ENCODE results near the gene KCNQ1. TPM values are rescaled to one million over a fixed set of nuclear protein-coding genes. Genes with fewer than 3 reads are reported as not detected.

Gene KCNQ1
- total RNA-seq, 4 donors from 2014 or later, result 2.6 to 12.7 (median 4.9) TPM

- H3K36me3 ChIP-seq, result no peaks in the 10 kb centered on the region
- H3K4me3 ChIP-seq, result no peak overlapping the region
- no peaks in the 10 kb centered on the region for H3K27me3 ChIP-seq
- WGBS, 2 donors (ENCODE audit: low coverage in 1 of 2), result no CpG with 5 or more reads among the region's 13 CpGs
- TF ChIP-seq POLR2A (IDR thresholded peaks at IDR 0.05) (no peak), EP300 (IDR thresholded peaks at IDR 0.05) (no peak)
- no peak overlapping the region for H3K27ac ChIP-seq
- H3K9me3 ChIP-seq, result no peaks in the 10 kb centered on the region
- H3K4me1 ChIP-seq, result peaks cover 0 to 82% (median 18%) of the 10 kb centered on the region in 3 donors
- no peak for ATAC-seq
Measured at GRCh38 chr11:2685566-2686359, 241.0 kb downstream of the KCNQ1 start.

DNA sequence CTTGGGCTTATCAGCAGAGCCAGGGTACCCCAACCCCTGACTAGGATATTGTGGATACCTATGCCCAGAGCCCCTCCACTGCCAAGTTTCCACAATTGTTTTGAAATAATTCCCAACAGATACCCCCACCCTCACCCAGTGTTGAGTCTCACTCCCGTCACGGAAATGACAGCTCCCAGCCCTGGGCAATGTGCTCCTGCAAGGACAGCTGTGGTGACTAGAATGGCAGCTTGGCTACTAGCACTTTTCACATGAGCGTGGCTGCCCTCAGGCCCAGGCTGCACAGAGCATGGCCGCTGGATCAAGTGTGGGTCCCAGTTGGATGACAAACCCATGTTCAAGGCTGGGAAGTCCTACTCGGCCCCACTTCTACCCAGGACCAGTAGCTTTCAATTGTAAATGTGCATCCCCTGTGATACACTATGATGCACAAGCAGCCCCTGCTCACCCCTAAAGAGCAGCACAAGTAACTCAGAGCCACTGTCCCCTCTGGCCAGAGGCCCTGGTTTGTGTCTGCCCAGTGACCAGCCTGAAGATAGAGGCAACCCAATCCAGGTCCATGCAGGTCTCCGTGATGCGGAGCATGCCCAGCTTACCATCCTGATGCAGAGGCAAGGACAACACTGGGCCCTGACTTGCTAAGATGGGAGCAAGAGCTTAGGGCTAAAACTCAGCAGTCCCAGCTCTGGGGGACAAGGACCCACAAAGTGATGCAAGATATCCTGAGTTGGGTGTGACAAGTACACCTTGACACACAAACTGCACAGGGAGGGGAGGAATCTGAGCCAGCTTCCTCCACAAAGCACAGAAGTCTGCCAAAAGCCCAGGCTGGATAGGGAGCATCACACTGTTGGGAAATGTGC, 241.8 kb downstream of the KCNQ1 start:
- Histone ChIP-seq H3K27me3 (no peaks in the 10 kb centered on the region), H3K4me3 (no peak overlapping the region), H3K36me3 (no peaks in the 10 kb centered on the region), H3K27ac (peak overlapping the region in 1 of 4 donors; percentile 11), H3K4me1 (peaks cover 0 to 84% (median 23%) of the 10 kb centered on the region in 3 donors), H3K9me3 (no peaks in the 10 kb centered on the region)
- no peak for ATAC-seq
- TF ChIP-seq EP300 (IDR thresholded peaks at IDR 0.05) (no peak), POLR2AphosphoS5 (IDR thresholded peaks at IDR 0.05) (no peak), POLR2A (IDR thresholded peaks at IDR 0.05) (no peak)
- TF ChIP-seq, protein P1, sequence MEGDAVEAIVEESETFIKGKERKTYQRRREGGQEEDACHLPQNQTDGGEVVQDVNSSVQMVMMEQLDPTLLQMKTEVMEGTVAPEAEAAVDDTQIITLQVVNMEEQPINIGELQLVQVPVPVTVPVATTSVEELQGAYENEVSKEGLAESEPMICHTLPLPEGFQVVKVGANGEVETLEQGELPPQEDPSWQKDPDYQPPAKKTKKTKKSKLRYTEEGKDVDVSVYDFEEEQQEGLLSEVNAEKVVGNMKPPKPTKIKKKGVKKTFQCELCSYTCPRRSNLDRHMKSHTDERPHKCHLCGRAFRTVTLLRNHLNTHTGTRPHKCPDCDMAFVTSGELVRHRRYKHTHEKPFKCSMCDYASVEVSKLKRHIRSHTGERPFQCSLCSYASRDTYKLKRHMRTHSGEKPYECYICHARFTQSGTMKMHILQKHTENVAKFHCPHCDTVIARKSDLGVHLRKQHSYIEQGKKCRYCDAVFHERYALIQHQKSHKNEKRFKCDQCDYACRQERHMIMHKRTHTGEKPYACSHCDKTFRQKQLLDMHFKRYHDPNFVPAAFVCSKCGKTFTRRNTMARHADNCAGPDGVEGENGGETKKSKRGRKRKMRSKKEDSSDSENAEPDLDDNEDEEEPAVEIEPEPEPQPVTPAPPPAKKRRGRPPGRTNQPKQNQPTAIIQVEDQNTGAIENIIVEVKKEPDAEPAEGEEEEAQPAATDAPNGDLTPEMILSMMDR (IDR thresholded peaks at IDR 0.05), result no peak
- no CpG with 5 or more reads among the region's 7 CpGs for WGBS, 2 donors (ENCODE audit: low coverage in 1 of 2)

- no peak for TF ChIP-seq EP300 (IDR thresholded peaks at IDR 0.05)
- no peak for TF ChIP-seq POLR2A (IDR thresholded peaks at IDR 0.05)
- TF ChIP-seq, protein P1 (IDR thresholded peaks at IDR 0.05), result no peak
- TF ChIP-seq POLR2AphosphoS5 (IDR thresholded peaks at IDR 0.05), result no peak
- no CpG with 5 or more reads among the region's 1 CpG for WGBS, 2 donors (ENCODE audit: low coverage in 1 of 2)
- H3K4me3 ChIP-seq, result no peak overlapping the region
- H3K27me3 ChIP-seq, result no peaks in the 10 kb centered on the region
- no peaks in the 10 kb centered on the region for H3K9me3 ChIP-seq
- ATAC-seq, result no peak
- H3K4me1 ChIP-seq, result peaks cover 0 to 84% (median 29%) of the 10 kb centered on the region in 3 donors
- peak overlapping the region in 1 of 4 donors; percentile 11 for H3K27ac ChIP-seq
- no peaks in the 10 kb centered on the region for H3K36me3 ChIP-seq
Measured at GRCh38 chr11:2687223-2687530, 242.4 kb downstream of the KCNQ1 start.

DNA sequence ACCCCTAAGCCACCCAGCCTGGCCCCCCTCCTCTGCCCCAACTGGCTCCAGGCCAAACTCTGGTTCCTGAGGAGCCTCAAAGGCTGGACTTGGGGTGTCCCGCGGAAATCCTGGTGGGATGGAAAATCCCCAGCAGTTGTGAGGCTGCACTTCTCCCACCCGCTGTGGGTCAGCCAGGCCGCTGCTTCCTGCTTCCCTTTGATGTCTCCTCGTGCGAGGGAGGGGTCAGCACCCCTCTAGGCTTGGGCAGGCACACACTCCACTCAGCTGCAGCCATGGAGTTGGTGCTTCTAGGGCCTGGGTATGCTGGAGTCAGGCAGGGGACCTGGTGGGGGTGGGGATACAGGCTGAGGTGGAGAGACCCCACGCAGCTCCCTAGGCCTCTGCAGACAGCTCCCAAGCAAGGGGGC, 243.0 kb downstream of the KCNQ1 start:
- Histone ChIP-seq H3K36me3 (no peaks in the 10 kb centered on the region), H3K27me3 (no peaks in the 10 kb centered on the region), H3K4me1 (peaks cover 0 to 88% (median 30%) of the 10 kb centered on the region in 3 donors), H3K9me3 (no peaks in the 10 kb centered on the region), H3K27ac (peak overlapping the region in 1 of 4 donors; percentile 31), H3K4me3 (no peak overlapping the region)
- no peak for ATAC-seq
- WGBS, 2 donors (ENCODE audit: low coverage in 1 of 2), result no CpG with 5 or more reads among the region's 7 CpGs
- TF ChIP-seq, protein P1 (IDR thresholded peaks at IDR 0.05), result no peak
- TF ChIP-seq POLR2A (IDR thresholded peaks at IDR 0.05) (no peak), POLR2AphosphoS5 (IDR thresholded peaks at IDR 0.05) (no peak), EP300 (IDR thresholded peaks at IDR 0.05) (no peak)

DNA sequence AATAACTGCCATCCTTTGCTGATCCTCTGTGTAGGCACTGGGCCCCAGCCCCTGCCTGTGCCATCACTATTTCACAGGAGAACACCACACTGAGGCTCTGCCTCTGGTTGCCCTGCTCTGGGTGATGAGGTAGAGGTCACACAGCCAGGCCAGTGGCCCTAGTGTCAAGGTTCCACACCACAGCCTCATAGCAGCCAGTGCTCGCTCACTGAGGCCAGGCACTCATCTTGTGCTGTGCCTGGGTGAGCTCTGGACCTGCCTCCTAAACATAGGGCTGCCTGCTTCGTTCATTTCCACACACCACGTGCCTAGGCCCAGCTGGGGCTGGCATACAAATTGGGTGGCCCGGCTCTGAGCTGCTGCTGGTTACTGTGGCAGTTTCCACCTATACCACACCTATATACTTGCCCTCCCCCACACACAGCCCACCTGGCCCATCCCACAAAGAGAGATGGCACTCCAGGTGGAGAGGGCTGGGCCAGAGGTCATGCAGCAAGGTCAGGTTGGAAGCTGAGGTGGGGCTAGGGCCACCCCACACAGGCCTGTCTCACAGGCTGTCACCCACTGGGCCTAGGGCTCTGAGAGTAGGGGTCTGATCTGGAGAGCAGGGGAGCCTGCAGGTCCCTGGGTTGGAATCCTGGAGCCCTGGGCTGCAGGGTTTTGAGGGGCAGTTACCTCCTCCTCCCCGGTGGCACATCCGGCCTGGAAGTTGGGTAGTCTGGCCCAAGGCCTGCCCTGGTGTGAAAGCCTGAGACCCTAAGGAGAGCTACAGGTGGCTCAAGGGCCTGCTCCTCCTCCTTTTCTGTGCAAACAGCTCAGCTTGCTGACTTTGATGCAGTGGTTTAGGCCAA, 243.8 kb downstream of the KCNQ1 start:
- no peaks in the 10 kb centered on the region for H3K9me3 ChIP-seq
- ATAC-seq, result no peak
- no peaks in the 10 kb centered on the region for H3K36me3 ChIP-seq
- H3K27me3 ChIP-seq, result no peaks in the 10 kb centered on the region
- H3K4me3 ChIP-seq, result no peak overlapping the region
- H3K4me1 ChIP-seq, result peaks cover 0 to 89% (median 31%) of the 10 kb centered on the region in 3 donors
- no peak overlapping the region for H3K27ac ChIP-seq
- no peak for TF ChIP-seq POLR2AphosphoS5 (IDR thresholded peaks at IDR 0.05)
- no peak for TF ChIP-seq POLR2A (IDR thresholded peaks at IDR 0.05)
- no peak for TF ChIP-seq EP300 (IDR thresholded peaks at IDR 0.05)
- TF ChIP-seq, protein P1 (IDR thresholded peaks at IDR 0.05), result no peak
- WGBS, 2 donors (ENCODE audit: low coverage in 1 of 2), result 90% methylated on average over 2 of the region's 6 CpGs; no CpG with 5 or more reads in 1 of the 2 donors

Data from gastroesophageal sphincter (tissue), 4 donors.